ENCODE measurements around the gene SMARCAL1. TPM values are rescaled to one million over a fixed set of nuclear protein-coding genes. Genes with fewer than 3 reads are reported as not detected.

Gene SMARCAL1
- 14.5 and 20.3 TPM in 2 replicates for total RNA-seq

DNA sequence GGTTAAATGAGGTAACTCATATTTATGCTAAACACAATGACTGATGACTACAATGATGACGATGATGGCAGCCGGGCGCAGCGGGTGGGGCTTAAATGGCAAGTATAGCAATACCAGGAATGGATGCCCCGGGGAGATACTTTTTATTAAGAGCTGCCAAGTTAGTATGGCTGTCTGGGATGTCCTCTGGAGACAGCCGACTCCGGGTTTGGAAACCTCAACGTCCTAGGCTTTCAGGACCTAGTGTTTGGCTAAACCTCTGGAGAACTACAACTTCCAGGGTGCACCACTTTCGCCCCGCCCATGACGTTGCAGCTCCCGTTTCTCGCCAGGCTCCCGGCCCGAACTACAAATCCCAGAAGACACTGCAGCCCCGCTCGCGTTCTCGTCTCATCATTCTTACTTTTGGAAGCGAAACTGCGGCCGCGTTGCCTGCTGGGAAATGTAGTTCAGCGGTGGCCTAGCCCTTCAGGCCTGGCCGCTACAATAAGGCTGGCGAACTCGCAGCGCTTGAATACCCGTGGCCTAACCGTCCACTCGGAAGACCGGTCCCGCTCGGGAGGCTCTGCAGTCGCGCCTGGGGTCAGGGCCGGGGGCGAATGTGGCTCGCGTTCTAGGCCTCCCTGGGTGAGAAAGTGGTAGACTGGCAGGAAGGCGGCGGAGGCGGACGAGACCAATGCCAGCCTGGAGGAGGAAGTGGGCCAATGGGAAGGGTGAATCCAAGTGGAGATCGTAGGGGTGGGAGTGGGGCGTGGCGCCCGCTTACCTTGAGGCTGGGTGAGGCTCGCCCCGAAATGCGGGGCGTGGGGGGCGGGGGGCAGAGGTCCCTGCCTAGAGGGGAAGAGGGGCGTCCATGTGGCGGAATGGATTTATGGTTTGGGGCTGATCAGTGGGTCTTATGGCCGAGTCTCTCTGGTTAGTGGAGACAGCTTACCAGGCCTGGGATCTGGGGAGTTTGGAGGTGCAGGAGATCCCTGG, at the start of gene SMARCAL1:
Gene SMARCAL1 (plus strand): TSS at position 463 of the 978 bp plus-strand sequence. CDS start 2,221 bp downstream, outside the sequence.
- peak; percentile 99 for DNase-seq (ENCODE audit: low read depth)
- TF ChIP-seq, protein P1, sequence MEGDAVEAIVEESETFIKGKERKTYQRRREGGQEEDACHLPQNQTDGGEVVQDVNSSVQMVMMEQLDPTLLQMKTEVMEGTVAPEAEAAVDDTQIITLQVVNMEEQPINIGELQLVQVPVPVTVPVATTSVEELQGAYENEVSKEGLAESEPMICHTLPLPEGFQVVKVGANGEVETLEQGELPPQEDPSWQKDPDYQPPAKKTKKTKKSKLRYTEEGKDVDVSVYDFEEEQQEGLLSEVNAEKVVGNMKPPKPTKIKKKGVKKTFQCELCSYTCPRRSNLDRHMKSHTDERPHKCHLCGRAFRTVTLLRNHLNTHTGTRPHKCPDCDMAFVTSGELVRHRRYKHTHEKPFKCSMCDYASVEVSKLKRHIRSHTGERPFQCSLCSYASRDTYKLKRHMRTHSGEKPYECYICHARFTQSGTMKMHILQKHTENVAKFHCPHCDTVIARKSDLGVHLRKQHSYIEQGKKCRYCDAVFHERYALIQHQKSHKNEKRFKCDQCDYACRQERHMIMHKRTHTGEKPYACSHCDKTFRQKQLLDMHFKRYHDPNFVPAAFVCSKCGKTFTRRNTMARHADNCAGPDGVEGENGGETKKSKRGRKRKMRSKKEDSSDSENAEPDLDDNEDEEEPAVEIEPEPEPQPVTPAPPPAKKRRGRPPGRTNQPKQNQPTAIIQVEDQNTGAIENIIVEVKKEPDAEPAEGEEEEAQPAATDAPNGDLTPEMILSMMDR (IDR thresholded peaks at IDR 0.05; ENCODE audit: insufficient read depth, low read depth, low read length), result no peak
- peak within 1 kb of the TSS; percentile 88 for H3K4me3 ChIP-seq (ENCODE audit: low read depth, low read length)

DNA sequence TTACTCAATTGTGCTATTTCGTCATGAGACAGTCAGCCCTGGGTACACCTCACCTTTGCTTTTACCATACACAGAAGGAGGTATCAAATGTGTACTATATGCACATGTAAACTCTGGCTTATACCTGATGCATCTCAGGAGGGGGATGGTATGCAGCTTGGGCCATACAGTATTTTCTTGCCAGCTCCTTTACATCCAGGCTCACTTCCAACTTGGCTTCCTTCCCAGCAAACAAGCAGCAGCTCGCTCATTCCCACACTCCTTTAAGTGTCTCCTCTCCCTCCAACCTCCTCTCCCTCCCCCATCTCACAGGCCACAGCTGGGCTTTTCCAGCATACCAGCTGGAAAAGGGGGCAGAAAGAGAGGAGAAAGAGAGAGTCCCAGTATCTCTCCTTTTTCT, 49.6 kb upstream of the SMARCAL1 start:
- TF ChIP-seq, protein P1 (IDR thresholded peaks at IDR 0.05; ENCODE audit: insufficient read depth, low read depth, low read length), result no peak

DNA sequence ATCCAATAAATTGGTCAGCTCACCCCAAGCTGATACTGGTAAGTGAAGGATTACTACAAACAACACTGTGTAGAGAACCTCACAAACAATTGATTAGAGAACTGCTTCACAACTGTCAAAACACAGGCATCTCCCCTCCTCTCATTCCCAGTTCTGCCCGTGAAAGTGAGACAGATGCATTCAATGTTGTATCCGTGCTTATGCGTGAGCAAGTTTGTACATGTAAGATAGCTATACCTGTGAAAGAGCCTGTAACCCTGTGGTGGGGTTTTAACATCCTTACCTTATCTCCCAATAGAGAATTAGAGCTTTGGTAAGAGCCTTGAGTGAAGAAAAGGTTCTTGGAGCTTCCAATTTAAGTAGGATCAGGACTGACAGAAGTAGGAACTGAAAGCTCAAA, 49.1 kb upstream of the SMARCAL1 start:
- DNase-seq (ENCODE audit: low read depth), result no peak
- no peak overlapping the region for H3K4me3 ChIP-seq (ENCODE audit: low read depth, low read length)
- TF ChIP-seq, protein P1 (IDR thresholded peaks at IDR 0.05; ENCODE audit: insufficient read depth, low read depth, low read length), result no peak

More for the DNA sequence above, 49.6 kb upstream of the SMARCAL1 start:
- peak; percentile 91 for DNase-seq (ENCODE audit: low read depth)
- H3K4me3 ChIP-seq (ENCODE audit: low read depth, low read length), result no peak overlapping the region

DNA sequence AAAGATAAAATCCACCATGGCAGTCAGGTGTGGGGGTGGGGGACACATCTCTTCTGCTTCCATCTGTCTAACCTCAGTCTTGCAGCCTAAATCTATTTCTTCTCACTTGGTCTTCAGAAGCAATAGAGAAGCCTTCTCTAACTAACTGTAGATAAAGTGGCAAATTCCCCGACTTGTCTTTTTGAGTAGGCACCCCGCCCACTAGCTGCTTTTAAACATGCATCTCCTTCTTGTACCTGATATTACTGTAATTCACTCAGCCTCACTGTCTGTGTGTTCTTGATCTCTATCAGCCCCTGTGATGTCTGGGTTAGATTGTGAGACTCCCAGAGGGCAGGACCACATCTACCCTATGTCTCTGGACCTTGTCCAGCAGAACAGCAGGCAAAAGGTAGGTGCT, 46.8 kb upstream of the SMARCAL1 start:
- no peak overlapping the region for H3K4me3 ChIP-seq (ENCODE audit: low read depth, low read length)
- TF ChIP-seq, protein P1 (IDR thresholded peaks at IDR 0.05; ENCODE audit: insufficient read depth, low read depth, low read length), result no peak
- DNase-seq (ENCODE audit: low read depth), result no peak

DNA sequence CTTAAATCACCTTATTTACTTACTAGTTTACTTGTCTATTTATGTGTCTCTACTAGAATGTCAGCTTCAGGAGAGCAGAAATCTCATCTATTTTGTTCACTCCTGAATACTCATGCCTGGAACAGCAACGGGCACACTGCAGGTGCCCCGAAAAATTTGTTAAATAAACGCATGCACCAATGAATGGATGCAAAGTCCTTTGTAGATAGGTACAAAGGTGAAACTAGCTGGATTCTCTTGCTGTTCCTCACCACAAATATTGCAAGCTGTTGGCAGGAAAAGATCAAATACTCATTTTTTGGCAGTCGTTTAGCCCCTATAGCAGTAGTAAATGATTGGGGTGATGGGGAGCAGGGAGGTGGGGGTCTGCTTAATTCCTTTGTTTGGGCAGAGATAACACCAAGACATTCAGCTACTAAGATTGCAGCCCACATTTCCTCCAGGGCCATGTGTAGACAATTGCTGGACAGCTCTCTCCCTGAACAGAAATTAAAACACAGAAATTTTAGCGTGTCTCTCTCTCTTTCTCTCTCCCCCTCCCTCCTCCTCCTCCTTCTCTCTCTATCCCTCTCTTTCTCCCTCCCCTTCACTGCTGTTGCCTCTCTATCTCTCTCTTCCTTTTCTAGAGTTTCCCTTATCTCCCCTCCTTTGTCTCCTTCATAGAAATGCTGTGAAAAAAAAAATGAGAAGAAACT, 45.4 kb upstream of the SMARCAL1 start:
- no peak overlapping the region for H3K4me3 ChIP-seq (ENCODE audit: low read depth, low read length)
- DNase-seq (ENCODE audit: low read depth), result no peak
- TF ChIP-seq, protein P1 (IDR thresholded peaks at IDR 0.05; ENCODE audit: insufficient read depth, low read depth, low read length), result no peak

DNA sequence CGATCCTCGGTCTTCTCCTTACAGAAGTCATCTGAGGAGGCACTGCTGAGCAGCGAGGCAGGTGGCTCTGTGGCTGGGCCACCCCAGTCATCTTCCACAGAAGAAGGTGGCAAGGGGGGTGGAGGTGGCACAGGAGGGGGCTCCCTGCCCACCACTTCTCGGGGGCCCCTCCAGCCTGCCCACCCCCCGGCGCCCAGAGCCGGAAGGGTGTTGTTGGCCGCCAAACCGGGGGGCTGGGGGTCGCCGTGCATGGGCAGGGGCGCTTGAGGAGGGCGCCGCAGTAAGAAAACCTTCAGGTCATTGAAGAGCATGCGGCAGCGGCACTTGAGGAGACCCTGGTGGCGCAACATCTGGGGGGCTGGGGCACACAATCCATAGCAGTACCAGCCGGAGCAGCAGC, 42.5 kb upstream of the SMARCAL1 start:
- DNase-seq (ENCODE audit: low read depth), result no peak
- no peak overlapping the region for H3K4me3 ChIP-seq (ENCODE audit: low read depth, low read length)
- TF ChIP-seq, protein P1 (IDR thresholded peaks at IDR 0.05; ENCODE audit: insufficient read depth, low read depth, low read length), result no peak

Measured in fibroblast of villous mesenchyme (primary cell).